Natural killer cell (primary cell): Measurements from ENCODE around the gene RGCC. TPM values are rescaled to one million over a fixed set of nuclear protein-coding genes. Genes with fewer than 3 reads are reported as not detected.

ENCODE experiments used
- ATAC-seq, 3 donors: fragments of 150-1000 bp in 2 of 3; fragments of 200-7000 bp in 1 of 3; cut with Tn5 transposase; 1 replicate in 1 of 3; 2 replicates in 2 of 3; pipeline ENCODE4 v1.10.0; 2021; ENCODE audit warnings: mild to moderate bottlenecking in 2 of 3, moderate library complexity in 2 of 3
- DNase-seq, 2 donors: peaks; one replicate each; pipeline versions ENCODE4 v3.0.0 to v3.0.0-alpha.2; 2013 to 2021; ENCODE audit warnings: mixed read lengths in 1 of 2
- H3K27ac ChIP-seq: one replicate; pipeline ENCODE4 v1.5.1; 2013; ENCODE audit warnings: mild to moderate bottlenecking, low read length
- H3K27me3 ChIP-seq: one replicate; pipeline ENCODE4 v1.6.1; 2013; ENCODE audit warnings: low read length; ENCODE audit not compliant: control insufficient read depth, insufficient read depth
- H3K36me3 ChIP-seq: one replicate; pipeline ENCODE4 v1.6.1; 2013; ENCODE audit warnings: low read length; ENCODE audit not compliant: control insufficient read depth, insufficient read depth
- H3K4me1 ChIP-seq: one replicate; pipeline ENCODE4 v1.6.1; 2013; ENCODE audit warnings: low read length; ENCODE audit not compliant: control insufficient read depth, insufficient read depth
- H3K4me3 ChIP-seq: one replicate; pipeline ENCODE4 v1.5.1; 2013; ENCODE audit warnings: low read length
- H3K9me3 ChIP-seq: one replicate; pipeline ENCODE4 v1.6.1; 2013; ENCODE audit warnings: low read length; ENCODE audit not compliant: control insufficient read depth, insufficient read depth
- H3K27ac Mint-ChIP-seq, 2 donors: one replicate each; pipeline ENCODE4 v1.8.0; 2022; ENCODE audit warnings: mild to moderate bottlenecking in 2 of 2, mixed read lengths in 2 of 2, moderate library complexity in 1 of 2
- H3K27me3 Mint-ChIP-seq, 2 donors: one replicate each; pipeline ENCODE4 v1.8.0; 2022; ENCODE audit warnings: low read depth in 2 of 2, mixed read lengths in 2 of 2
- H3K36me3 Mint-ChIP-seq: one replicate; pipeline ENCODE4 v1.8.0; 2022; ENCODE audit warnings: mixed read lengths
- H3K4me1 Mint-ChIP-seq, 2 donors: one replicate each; pipeline ENCODE4 v1.8.0; 2022; ENCODE audit warnings: mixed read lengths in 2 of 2
- H3K4me3 Mint-ChIP-seq: one replicate; pipeline ENCODE4 v1.8.0; 2022; ENCODE audit warnings: mild to moderate bottlenecking, moderate library complexity, mixed read lengths
- H3K9me3 Mint-ChIP-seq, 2 donors: one replicate each; pipeline ENCODE4 v1.8.0; 2022; ENCODE audit warnings: mixed read lengths in 2 of 2
- CTCF ChIP-seq: fragments of 200-600 bp; IDR thresholded peaks from one replicate; pipeline ENCODE4 v1.8.0; 2022; ENCODE audit warnings: antibody characterized with exemption
- WGBS: methylation state at CpG from one replicate; pipeline ENCODE4 v1.1.7; 2013; ENCODE audit warnings: missing lambda C conversion rate; ENCODE audit not compliant: insufficient coverage; 5-methylcytosine and 5-hydroxymethylcytosine counted together
- intact Hi-C: fragments of 100-400 bp; cut with micrococcal nuclease; formaldehyde crosslinking; loops from one replicate; pipeline ENCODE4 v1.14.2; 2022
- total RNA-seq, 4 donors: library from RNA; stranded (reverse); fragments of 120-200 nt in 1 of 4; gene quantifications; one replicate each; pipeline versions ENCODE4 v1.2.3 to v1.2.4, GENCODE V29; 2013 to 2022

RGCC gene
- total RNA-seq, 3 donors from 2014 or later (not counting 1 experiment from before 2014, with no cell fraction given) = 61.7 to 306 (median 85.4) TPM

- H3K9me3 ChIP-seq = no peaks in the 10 kb centered on the region
- no peaks in the 10 kb centered on the region for H3K36me3 Mint-ChIP-seq
- no peaks in the 10 kb centered on the region for H3K36me3 ChIP-seq
- H3K4me1 ChIP-seq = peaks cover 13% of the 10 kb centered on the region
- no peak for TF ChIP-seq CTCF
- no peak overlapping the region for H3K27ac Mint-ChIP-seq
- WGBS = 85% methylated on average over 3 of the region's 3 CpGs
- H3K27me3 Mint-ChIP-seq = no peaks in the 10 kb centered on the region
- intact Hi-C loops = no loop called here
- H3K9me3 Mint-ChIP-seq = peaks cover 0 to 2% of the 10 kb centered on the region in 2 donors
- DNase-seq (no peak), ATAC-seq (no peak)
- no peaks in the 10 kb centered on the region for H3K27me3 ChIP-seq
- H3K4me1 Mint-ChIP-seq = peaks cover 4 to 8% of the 10 kb centered on the region in 2 donors
- H3K27ac ChIP-seq = no peak overlapping the region
- no peak overlapping the region for H3K4me3 ChIP-seq
- H3K4me3 Mint-ChIP-seq = no peak overlapping the region
Observed at GRCh38 chr13:41509971-41510370, 52.6 kb downstream of the RGCC start.

GRCh38 chr13:41511827-41512226 lies 54.5 kb downstream of the RGCC start:
- ATAC-seq (no peak), DNase-seq (no peak)
- no peaks in the 10 kb centered on the region for H3K36me3 ChIP-seq
- intact Hi-C loops = no loop called here
- no peaks in the 10 kb centered on the region for H3K9me3 ChIP-seq
- no peaks in the 10 kb centered on the region for H3K27me3 ChIP-seq
- Mint-ChIP-seq H3K27me3 (no peaks in the 10 kb centered on the region), H3K36me3 (no peaks in the 10 kb centered on the region), H3K4me3 (no peak overlapping the region), H3K27ac (no peak overlapping the region), H3K9me3 (no peaks in the 10 kb centered on the region), H3K4me1 (no peaks in the 10 kb centered on the region)
- TF ChIP-seq CTCF = no peak
- no CpG with 5 or more reads among the region's 1 CpG for WGBS
- peaks cover 13% of the 10 kb centered on the region for H3K4me1 ChIP-seq
- H3K4me3 ChIP-seq = no peak overlapping the region
- H3K27ac ChIP-seq = no peak overlapping the region

- 76% methylated on average over 6 of the region's 9 CpGs for WGBS
- H3K36me3 Mint-ChIP-seq = no peaks in the 10 kb centered on the region
- Histone ChIP-seq H3K9me3 (no peaks in the 10 kb centered on the region), H3K27me3 (no peaks in the 10 kb centered on the region), H3K27ac (no peak overlapping the region), H3K4me3 (no peak overlapping the region), H3K4me1 (peaks cover 13% of the 10 kb centered on the region), H3K36me3 (no peaks in the 10 kb centered on the region)
- H3K4me3 Mint-ChIP-seq = no peak overlapping the region
- no peaks in the 10 kb centered on the region for H3K4me1 Mint-ChIP-seq
- H3K27ac Mint-ChIP-seq = peak overlapping the region in 1 of 2 donors; percentile 26
- intact Hi-C loops = no loop called here
- peak in 2 of 3 donors; percentile 64 to 89 for ATAC-seq
- H3K27me3 Mint-ChIP-seq = no peaks in the 10 kb centered on the region
- peak in 1 of 2 donors; percentile 40 for DNase-seq
- no peaks in the 10 kb centered on the region for H3K9me3 Mint-ChIP-seq
- no peak for TF ChIP-seq CTCF
Observed at GRCh38 chr13:41512441-41512840, 55.1 kb downstream of the RGCC start.

- Histone ChIP-seq H3K27me3 (no peaks in the 10 kb centered on the region), H3K9me3 (no peaks in the 10 kb centered on the region), H3K27ac (no peak overlapping the region), H3K36me3 (no peaks in the 10 kb centered on the region), H3K4me3 (no peak overlapping the region), H3K4me1 (peaks cover 13% of the 10 kb centered on the region)
- TF ChIP-seq CTCF = no peak
- H3K27me3 Mint-ChIP-seq = no peaks in the 10 kb centered on the region
- peak overlapping the region in 1 of 2 donors; percentile 26 for H3K27ac Mint-ChIP-seq
- intact Hi-C loops = no loop called here
- WGBS = 99% methylated on average over 11 of the region's 11 CpGs
- no peaks in the 10 kb centered on the region for H3K4me1 Mint-ChIP-seq
- H3K36me3 Mint-ChIP-seq = no peaks in the 10 kb centered on the region
- ATAC-seq (no peak), DNase-seq (no peak)
- no peak overlapping the region for H3K4me3 Mint-ChIP-seq
- H3K9me3 Mint-ChIP-seq = no peaks in the 10 kb centered on the region
Observed at GRCh38 chr13:41513600-41513999, 56.2 kb downstream of the RGCC start.
